Loucy (cell line): ENCODE measurements around the gene PTGIS.

ENCODE experiments used
- CTCF ChIP-seq: fragments of 200-600 bp; sonication (generic); conservative IDR thresholded peaks from 2 replicates; pipeline ENCODE4 v1.5.1; 2014; ENCODE audit warnings: mild to moderate bottlenecking, antibody characterized with exemption, low read length
- EZH2phosphoT487 ChIP-seq: fragments of 200-600 bp; IDR thresholded peaks from 2 replicates; pipeline ENCODE4 v1.6.1; 2018; ENCODE audit warnings: antibody characterized with exemption, mild to moderate bottlenecking, moderate library complexity, borderline replicate concordance

DNA sequence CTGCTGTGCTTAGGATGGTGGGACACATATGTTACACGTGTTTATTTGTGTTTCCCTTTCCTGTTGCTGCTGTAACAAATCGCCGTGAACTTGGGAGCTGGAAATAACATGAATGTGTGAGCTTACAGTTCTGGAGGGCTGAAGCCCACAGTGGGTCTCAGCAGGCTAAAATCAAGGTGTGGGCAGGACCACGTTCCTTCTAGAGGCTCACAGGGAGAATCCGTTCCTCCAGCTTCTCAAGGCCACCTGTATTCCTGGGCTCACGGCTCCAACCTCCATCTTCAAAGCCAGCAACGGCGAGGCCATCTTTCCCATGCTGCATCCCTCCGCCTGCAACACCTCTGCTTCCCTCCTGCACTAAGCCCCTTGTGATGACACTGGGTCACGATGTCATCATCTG, 27.4 kb upstream of the PTGIS start:
- TF ChIP-seq CTCF (no peak), EZH2phosphoT487 (no peak)
